HEK293T (cell line): ENCODE results near the gene PREX1.

ENCODE experiments used
- BHLHE40 ChIP-seq: fragments of 450-650 bp; IDR thresholded peaks from 2 replicates; pipeline ENCODE4 v1.6.1; 2016; ENCODE audit warnings: mild to moderate bottlenecking, moderate library complexity, borderline replicate concordance
- ELF4 ChIP-seq: fragments of 450-650 bp; IDR thresholded peaks from 2 replicates; pipeline ENCODE4 v1.6.1; 2017; ENCODE audit warnings: antibody characterized with exemption
- FOXA1 ChIP-seq: fragments of 450-650 bp; IDR thresholded peaks from 2 replicates; pipeline ENCODE4 v1.6.1; 2016; ENCODE audit warnings: mild to moderate bottlenecking
- FOXK2 ChIP-seq: fragments of 450-650 bp; IDR thresholded peaks from 2 replicates; pipeline ENCODE4 v1.6.1; 2016; ENCODE audit warnings: mild to moderate bottlenecking
- FOXM1 ChIP-seq: fragments of 450-650 bp; IDR thresholded peaks from 2 replicates; pipeline ENCODE4 v1.6.1; 2017; ENCODE audit warnings: mild to moderate bottlenecking, borderline replicate concordance
- HDGF ChIP-seq: fragments of 450-650 bp; IDR thresholded peaks from 2 replicates; pipeline ENCODE4 v1.6.1; 2017; ENCODE audit warnings: antibody characterized with exemption, borderline replicate concordance
- L3MBTL2 ChIP-seq: fragments of 450-650 bp; conservative IDR thresholded peaks from 2 replicates; pipeline ENCODE4 v1.6.1; 2016; ENCODE audit warnings: mild to moderate bottlenecking
- LEF1 ChIP-seq: fragments of 450-650 bp; IDR thresholded peaks from 2 replicates; pipeline ENCODE4 v1.6.1; 2017; ENCODE audit warnings: mild to moderate bottlenecking, borderline replicate concordance
- NFRKB ChIP-seq: fragments of 450-650 bp; IDR thresholded peaks from 2 replicates; pipeline ENCODE4 v1.6.1; 2016; ENCODE audit warnings: mild to moderate bottlenecking, moderate library complexity
- SP1 ChIP-seq: fragments of 450-650 bp; IDR thresholded peaks from 2 replicates; pipeline ENCODE4 v1.6.1; 2017
- SUZ12 ChIP-seq: fragments of 450-650 bp; IDR thresholded peaks from 2 replicates; pipeline ENCODE4 v1.6.1; 2016; ENCODE audit warnings: mild to moderate bottlenecking
- ZNF384 ChIP-seq: fragments of 450-650 bp; IDR thresholded peaks from 2 replicates; pipeline ENCODE4 v1.6.1; 2016

DNA sequence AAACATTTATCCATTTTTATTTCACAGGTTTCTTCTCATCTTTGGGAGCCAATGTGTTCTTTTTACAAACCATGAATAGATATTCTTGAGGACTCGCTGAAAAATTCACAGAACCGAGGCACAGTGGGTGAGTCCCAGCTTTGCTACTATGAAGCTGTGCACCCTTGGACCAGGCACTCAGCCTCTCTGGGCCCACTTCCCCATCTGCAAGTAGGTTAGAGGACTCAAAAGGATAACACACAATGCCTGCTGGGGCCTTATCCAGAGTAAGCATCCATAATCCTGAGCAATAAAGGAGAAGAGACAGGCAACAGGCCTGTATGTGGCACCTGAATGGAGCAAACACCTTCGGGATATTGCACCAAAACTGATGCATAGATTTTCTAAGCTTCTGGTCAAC lies 153.3 kb downstream of the PREX1 start:
- TF ChIP-seq ZNF384, result no peak
- no peak for TF ChIP-seq FOXM1
- TF ChIP-seq L3MBTL2, result no peak
- TF ChIP-seq LEF1, result no peak
- TF ChIP-seq BHLHE40, result no peak
- no peak for TF ChIP-seq FOXA1
- TF ChIP-seq SP1, result no peak
- no peak for TF ChIP-seq NFRKB
- TF ChIP-seq HDGF, result no peak
- no peak for TF ChIP-seq FOXK2
- TF ChIP-seq ELF4, result no peak
- TF ChIP-seq SUZ12, result no peak
